BJ (cell line): ENCODE results near the gene ARFRP1. TPM values are rescaled to one million over a fixed set of nuclear protein-coding genes. Genes with fewer than 3 reads are reported as not detected.

Experiments used
- CTCF ChIA-PET: fragments of 350-600 bp; formaldehyde crosslinking; extraction: SDS; loops from one replicate; lab custom pipeline; 2021; ENCODE audit warnings: antibody characterized with exemption, inconsistent platforms; lab: Yijun Ruan, JAX
- POLR2A ChIA-PET: fragments of 300-600 bp; sonication (Branson Sonifier 250); formaldehyde crosslinking; extraction: SDS; loops from one replicate; lab custom pipeline; 2021; ENCODE audit warnings: antibody characterized with exemption; lab: Charles Lee
- DNase-seq: peaks from one replicate; pipeline ENCODE4 v3.0.0-alpha.2; 2011; ENCODE audit warnings: low read depth
- H3K27me3 ChIP-seq: 2 replicates; pipeline ENCODE4 v1.6.0; 2011; ENCODE audit warnings: low read length; ENCODE audit not compliant: control insufficient read depth, insufficient read depth
- H3K36me3 ChIP-seq: 2 replicates; pipeline ENCODE4 v1.5.1; 2011; ENCODE audit warnings: low read length; ENCODE audit not compliant: control insufficient read depth, insufficient read depth
- H3K4me3 ChIP-seq: 2 replicates; pipeline ENCODE4 v1.5.1; 2011; ENCODE audit warnings: low read depth, mild to moderate bottlenecking, control low read depth, low read length
- polyA plus RNA-seq: library from polyadenylated mRNA; depleted of rRNA; stranded (reverse); fragments of >200 nt; gene quantifications from 2 replicates; pipeline ENCODE4 v1.2.3, GENCODE V29; 2011
- TF ChIP-seq, protein P1 (sequence below): IDR thresholded peaks from 2 replicates; pipeline ENCODE4 v1.5.1; 2011; ENCODE audit warnings: low read depth, mild to moderate bottlenecking, control low read depth, inconsistent platforms, low read length, moderate library complexity; ENCODE audit not compliant: insufficient read depth

Gene ARFRP1
- polyA plus RNA-seq, 1 experiment, result 41.9 TPM

DNA sequence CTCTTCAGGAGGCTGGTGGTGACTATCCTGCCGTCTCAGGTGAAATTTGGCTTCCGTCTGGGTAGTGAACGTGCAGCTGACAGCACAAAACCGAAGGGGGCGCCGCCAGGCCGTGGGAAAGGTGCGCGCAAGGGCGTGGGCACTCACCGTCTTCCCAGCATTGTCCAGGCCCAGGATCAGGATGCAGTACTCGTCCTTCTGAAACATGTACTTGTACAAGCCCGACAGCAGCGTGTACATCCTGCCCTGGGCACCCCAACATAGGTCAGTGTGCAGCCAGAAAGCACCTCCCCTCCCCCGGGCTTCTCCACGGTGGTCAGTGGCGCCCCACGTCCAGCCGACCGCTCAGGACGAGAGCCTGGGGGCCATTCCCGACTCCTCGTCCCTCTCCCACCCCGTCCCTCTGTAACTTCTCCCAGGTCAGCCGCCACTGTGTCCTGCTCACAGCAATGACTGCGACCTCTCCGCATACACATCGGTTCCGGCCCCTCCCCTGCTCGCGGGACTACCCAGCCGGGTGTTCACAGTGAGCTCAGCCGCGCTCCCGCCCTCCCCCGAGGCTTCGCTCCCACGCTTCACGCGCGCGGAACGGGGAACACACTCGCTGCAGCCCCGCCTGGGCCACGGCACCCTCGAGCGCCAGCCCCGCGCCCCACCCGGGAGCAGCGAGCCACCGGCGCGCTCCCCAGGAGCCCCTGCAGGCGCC lies 771 bp downstream of the ARFRP1 start:
- TF ChIP-seq, protein P1, sequence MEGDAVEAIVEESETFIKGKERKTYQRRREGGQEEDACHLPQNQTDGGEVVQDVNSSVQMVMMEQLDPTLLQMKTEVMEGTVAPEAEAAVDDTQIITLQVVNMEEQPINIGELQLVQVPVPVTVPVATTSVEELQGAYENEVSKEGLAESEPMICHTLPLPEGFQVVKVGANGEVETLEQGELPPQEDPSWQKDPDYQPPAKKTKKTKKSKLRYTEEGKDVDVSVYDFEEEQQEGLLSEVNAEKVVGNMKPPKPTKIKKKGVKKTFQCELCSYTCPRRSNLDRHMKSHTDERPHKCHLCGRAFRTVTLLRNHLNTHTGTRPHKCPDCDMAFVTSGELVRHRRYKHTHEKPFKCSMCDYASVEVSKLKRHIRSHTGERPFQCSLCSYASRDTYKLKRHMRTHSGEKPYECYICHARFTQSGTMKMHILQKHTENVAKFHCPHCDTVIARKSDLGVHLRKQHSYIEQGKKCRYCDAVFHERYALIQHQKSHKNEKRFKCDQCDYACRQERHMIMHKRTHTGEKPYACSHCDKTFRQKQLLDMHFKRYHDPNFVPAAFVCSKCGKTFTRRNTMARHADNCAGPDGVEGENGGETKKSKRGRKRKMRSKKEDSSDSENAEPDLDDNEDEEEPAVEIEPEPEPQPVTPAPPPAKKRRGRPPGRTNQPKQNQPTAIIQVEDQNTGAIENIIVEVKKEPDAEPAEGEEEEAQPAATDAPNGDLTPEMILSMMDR, result peak; percentile 28; the same call in 1 of the 2 replicates
- POLR2A ChIA-PET, result interaction anchor here (0.7 to 1.1 kb wide), 2 partner anchors 8 to 10 kb away, joined by 3 to 6 read pairs; no protein-coding TSS in a partner anchor
- Histone ChIP-seq H3K36me3 (peaks cover 27% of the 10 kb centered on the region), H3K27me3 (no peaks in the 10 kb centered on the region), H3K4me3 (peak overlapping the region; percentile 88)
- CTCF ChIA-PET, result interaction anchor here (0.9 to 1.2 kb wide), 2 partner anchors 8 to 10 kb away, joined by 3 to 4 read pairs; no protein-coding TSS in a partner anchor
- no peak for DNase-seq

DNA sequence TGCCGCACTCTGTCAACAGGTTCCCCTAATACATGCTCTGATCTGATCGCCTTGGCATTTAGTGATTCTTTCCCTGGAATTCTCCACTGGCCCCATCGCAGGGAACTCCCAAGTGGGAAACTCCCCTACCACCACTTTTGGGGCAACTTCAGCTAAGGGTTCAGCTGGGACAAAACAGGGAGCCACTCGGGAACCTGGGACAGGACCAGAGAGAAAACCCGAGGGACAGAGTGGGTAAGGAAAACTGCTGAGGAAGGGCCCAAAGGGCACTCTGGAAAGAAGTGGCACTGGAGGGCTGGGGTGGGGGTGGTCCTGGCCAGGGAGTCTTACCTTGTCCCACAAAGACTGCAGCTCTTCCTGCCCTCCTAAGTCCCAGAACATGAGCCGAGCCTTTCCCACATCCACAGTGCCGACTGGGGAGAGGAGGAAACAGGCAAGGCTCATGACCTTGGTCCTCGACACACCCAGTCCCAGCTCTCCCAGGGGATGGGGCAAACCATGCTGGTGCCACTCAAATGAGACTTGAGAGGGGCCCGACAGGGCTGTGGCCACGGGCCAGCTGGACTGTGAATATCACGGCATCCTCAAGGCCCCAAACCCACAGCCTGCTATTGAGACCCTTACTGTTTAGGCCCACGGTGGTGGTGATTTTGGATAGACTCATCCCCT lies 1.6 kb downstream of the ARFRP1 start:
- ChIA-PET POLR2A (no interaction called here), CTCF (no interaction called here)
- DNase-seq, result no peak
- TF ChIP-seq, protein P1, result no peak
- Histone ChIP-seq H3K4me3 (peak overlapping the region; percentile 88), H3K27me3 (no peaks in the 10 kb centered on the region), H3K36me3 (peaks cover 26% of the 10 kb centered on the region)

DNA sequence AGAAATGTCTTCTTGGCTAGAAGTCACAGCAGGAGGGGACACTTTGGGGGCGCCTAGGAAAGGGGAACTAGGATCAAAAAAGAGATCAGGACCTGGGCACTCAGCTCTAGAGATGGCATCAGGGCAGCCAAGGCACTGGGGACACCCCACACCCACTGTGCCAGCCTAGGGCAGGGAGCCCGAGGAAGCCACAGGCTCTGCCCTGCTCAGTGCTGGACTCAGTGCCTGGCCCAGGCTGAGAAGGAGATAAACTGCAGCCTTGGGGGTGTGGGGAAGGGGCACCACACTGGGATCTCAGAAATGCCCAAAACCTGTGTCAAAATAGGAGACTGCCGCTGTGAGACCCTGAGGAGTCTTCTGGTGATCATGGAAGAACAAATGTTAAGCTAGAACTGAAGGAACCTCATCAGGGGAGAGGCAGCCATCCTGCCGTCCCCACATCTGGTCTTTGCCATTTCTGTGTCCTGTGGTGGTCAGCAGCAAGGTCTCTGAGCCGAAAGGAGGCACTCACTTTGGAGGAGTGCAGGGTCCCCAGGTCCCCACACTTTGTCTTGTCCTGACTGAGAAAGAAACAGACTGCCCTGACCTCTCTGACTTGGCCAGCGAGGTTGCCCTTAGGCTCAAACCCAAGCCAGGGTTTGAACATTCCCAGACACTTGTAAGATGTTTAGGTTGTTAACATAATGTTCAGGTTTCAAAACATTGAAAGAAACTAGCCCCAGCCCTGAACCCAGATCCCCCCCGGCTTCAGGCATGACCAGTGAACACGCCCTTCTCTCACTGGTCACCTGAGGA lies 2.3 kb downstream of the ARFRP1 start:
- Histone ChIP-seq H3K36me3 (peaks cover 27% of the 10 kb centered on the region), H3K27me3 (no peaks in the 10 kb centered on the region), H3K4me3 (no peak overlapping the region)
- TF ChIP-seq, protein P1, result no peak
- DNase-seq, result no peak
- ChIA-PET CTCF (no interaction called here), POLR2A (no interaction called here)

DNA sequence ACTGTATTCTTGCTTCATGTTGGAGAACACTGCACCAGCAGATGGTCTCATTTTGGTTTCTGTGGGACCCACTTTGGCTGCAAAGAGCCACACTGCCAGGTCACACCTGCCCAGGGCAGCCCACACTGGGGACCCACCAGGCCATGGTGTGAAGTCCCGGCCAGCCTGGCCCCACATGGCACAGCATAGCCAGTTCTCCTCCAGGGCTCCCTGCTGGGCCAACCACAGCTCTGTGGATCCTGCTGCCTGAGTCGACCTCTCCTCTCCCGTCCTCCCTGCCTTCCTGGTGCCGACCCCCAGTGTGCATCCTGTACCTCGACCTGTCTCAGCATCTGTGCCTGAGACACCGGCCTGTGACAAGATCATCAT lies 3.0 kb downstream of the ARFRP1 start:
- CTCF ChIA-PET, result no interaction called here
- TF ChIP-seq, protein P1, result no peak
- H3K36me3 ChIP-seq, result peaks cover 29% of the 10 kb centered on the region
- H3K4me3 ChIP-seq, result no peak overlapping the region
- H3K27me3 ChIP-seq, result no peaks in the 10 kb centered on the region
- POLR2A ChIA-PET, result no interaction called here
- DNase-seq, result no peak
